Endothelial cell of umbilical vein (primary cell): ENCODE results near the gene CCNE1. TPM values are rescaled to one million over a fixed set of nuclear protein-coding genes. Genes with fewer than 3 reads are reported as not detected.

ENCODE experiments used
- BruUV-seq: library from RNA; stranded (reverse); fragments of 400-500 nt; replicated peaks from 2 replicates; lab custom pipeline; 2021; lab: Mats Ljungman, UMichigan
- CTCF ChIA-PET: fragments of 300-600, 350-600 bp; sonication (Branson Sonifier 250); formaldehyde crosslinking; loops from one replicate; lab custom pipeline; 2021; ENCODE audit warnings: antibody characterized with exemption, inconsistent platforms; lab: Charles Lee
- POLR2A ChIA-PET: fragments of 300-600, 350-600 bp; sonication (Branson Sonifier 250); formaldehyde crosslinking; loops from one replicate; lab custom pipeline; 2021; ENCODE audit warnings: antibody characterized with exemption, inconsistent platforms; lab: Charles Lee
- DNase-seq: peaks from one replicate; pipeline ENCODE4 v3.0.0-alpha.2; 2011; ENCODE audit warnings: low read depth, low spot score
- FAIRE-seq: peaks from 2 replicates; lab custom pipeline; 2011; peaks lifted over from hg19 to GRCh38; lab: Jason Lieb, UNC
- H2AFZ ChIP-seq: 2 replicates; pipeline ENCODE4 v1.6.0; 2012; ENCODE audit warnings: low read depth, low read length, control low read depth, inconsistent platforms
- H3K27ac ChIP-seq: 2 replicates; pipeline ENCODE4 v1.5.1; 2011; ENCODE audit warnings: low read depth, mild to moderate bottlenecking, control low read depth, low read length, moderate library complexity; ENCODE audit not compliant: insufficient read depth
- H3K27me3 ChIP-seq, 2 experiments: 2 replicates each; pipeline versions ENCODE4 v1.6.0 to v1.6.1; 2011; ENCODE audit warnings: low read length in 2 of 2, mixed read lengths in 1 of 2; ENCODE audit not compliant: control insufficient read depth in 2 of 2, insufficient read depth in 2 of 2
- H3K36me3 ChIP-seq, 2 experiments: 2 replicates in 1 of 2; 3 replicates in 1 of 2; pipeline ENCODE4 v1.5.1; 2011; ENCODE audit warnings: low read length in 2 of 2, mild to moderate bottlenecking in 1 of 2, moderate library complexity in 1 of 2; ENCODE audit not compliant: control insufficient read depth in 2 of 2, insufficient read depth in 2 of 2; ENCODE audit errors: extremely low read depth in 1 of 2
- H3K4me1 ChIP-seq: 3 replicates; pipeline ENCODE4 v1.5.1; 2011; ENCODE audit warnings: mild to moderate bottlenecking, low read length; ENCODE audit not compliant: control insufficient read depth, insufficient read depth; ENCODE audit errors: extremely low read depth
- H3K4me2 ChIP-seq: 2 replicates; pipeline ENCODE4 v1.6.1; 2011; ENCODE audit warnings: low read length, control low read depth, mixed read lengths; ENCODE audit not compliant: insufficient read depth
- H3K4me3 ChIP-seq, 3 experiments: fragments of 200-600 bp in 1 of 3; sonication (generic), shearing (Covaris generic) in 1 of 3; replicated peaks in 1 of 3; 2 replicates each; pipeline ENCODE4 v1.5.1; 2011 to 2016; ENCODE audit warnings: control low read depth in 3 of 3, low read length in 3 of 3, mild to moderate bottlenecking in 2 of 3, inconsistent platforms in 1 of 3, low read depth in 1 of 3, moderate library complexity in 1 of 3; ENCODE audit not compliant: insufficient read depth in 1 of 3
- H3K79me2 ChIP-seq: 2 replicates; pipeline ENCODE4 v1.6.0; 2012; ENCODE audit warnings: low read length, inconsistent platforms; ENCODE audit not compliant: control insufficient read depth, insufficient read depth
- H3K9ac ChIP-seq: replicated peaks from 2 replicates; pipeline ENCODE3; 2011; ENCODE audit warnings: low read length, control low read depth; ENCODE audit not compliant: insufficient read depth; ENCODE audit errors: extremely low read depth
- H3K9me1 ChIP-seq: replicated peaks from 3 replicates; pipeline ENCODE4 v1.6.0; 2011; ENCODE audit warnings: mild to moderate bottlenecking, low read length; ENCODE audit not compliant: control insufficient read depth, insufficient read depth; ENCODE audit errors: extremely low read depth
- H3K9me3 ChIP-seq: replicated peaks from 2 replicates; pipeline ENCODE4 v1.5.1; 2012; ENCODE audit warnings: low read length, inconsistent platforms; ENCODE audit not compliant: control insufficient read depth, insufficient read depth
- H4K20me1 ChIP-seq: replicated peaks from 2 replicates; pipeline ENCODE3; 2011; ENCODE audit warnings: mild to moderate bottlenecking, low read length; ENCODE audit not compliant: control insufficient read depth, insufficient read depth; ENCODE audit errors: extremely low read depth
- CTCF ChIP-seq, 2 donors: IDR thresholded peaks; 1 replicate in 1 of 2; 2 replicates in 1 of 2; pipeline ENCODE4 v1.5.1; 2011; ENCODE audit warnings: low read length in 2 of 2, mild to moderate bottlenecking in 2 of 2, moderate library complexity in 2 of 2, control low read depth in 1 of 2, inconsistent platforms in 1 of 2, low read depth in 1 of 2; ENCODE audit not compliant: insufficient read depth in 1 of 2; ENCODE audit errors: extremely low read depth in 1 of 2
- EZH2 ChIP-seq: IDR thresholded peaks from 2 replicates; pipeline ENCODE4 v1.6.1; 2012; ENCODE audit warnings: borderline replicate concordance, low read depth, mild to moderate bottlenecking, moderate library complexity, low read length, inconsistent platforms; ENCODE audit not compliant: severe bottlenecking
- FOS ChIP-seq: IDR thresholded peaks from 2 replicates; pipeline ENCODE4 v1.6.1; 2011; ENCODE audit warnings: mild to moderate bottlenecking, low read length, moderate library complexity, borderline replicate concordance; ENCODE audit not compliant: insufficient read depth
- GATA2 ChIP-seq: IDR thresholded peaks from 2 replicates; pipeline ENCODE4 v1.7.0; 2011; ENCODE audit warnings: low read depth, mild to moderate bottlenecking, moderate library complexity, mixed read lengths, low read length; ENCODE audit not compliant: insufficient read length, insufficient read depth
- JUN ChIP-seq: IDR thresholded peaks from 2 replicates; pipeline ENCODE4 v1.6.1; 2011; ENCODE audit warnings: borderline replicate concordance, low read depth; ENCODE audit not compliant: insufficient read length, insufficient read depth
- MAX ChIP-seq: IDR thresholded peaks from 2 replicates; pipeline ENCODE4 v1.6.1; 2011; ENCODE audit not compliant: insufficient read depth, insufficient read length
- MYC ChIP-seq: IDR thresholded peaks from one replicate; pipeline ENCODE4 v1.6.1; 2011; ENCODE audit warnings: mild to moderate bottlenecking, low read depth, low read length
- POLR2A ChIP-seq: IDR thresholded peaks from 2 replicates; pipeline ENCODE4 v1.6.1; 2012; ENCODE audit warnings: low read depth, mild to moderate bottlenecking, control low read depth, low read length
- POLR2AphosphoS5 ChIP-seq: IDR thresholded peaks from 2 replicates; pipeline ENCODE4 v1.6.1; 2012; ENCODE audit warnings: low read depth, mild to moderate bottlenecking, control low read depth, low read length, moderate library complexity; ENCODE audit not compliant: insufficient read depth
- dilution Hi-C: fragments of 300-500 bp; cut with MboI; formaldehyde crosslinking; loops from one replicate; pipeline ENCODE4 v1.15.0; 2019; ENCODE audit warnings: low sequenced_read_pairs; ENCODE audit not compliant: extremely low pct_ligation_motif_present
- intact Hi-C: fragments of 100-400 bp; cut with micrococcal nuclease; formaldehyde crosslinking; loops from one replicate; pipeline ENCODE4 v1.10.0; 2022
- polyA plus RNA-seq, 4 experiments: library from polyadenylated mRNA; depleted of rRNA in 3 of 4; stranded (reverse) in 3 of 4; unstranded in 1 of 4; fragments of >200 nt; gene quantifications; 2 replicates each; pipeline versions ENCODE4 v1.2.1 to v1.2.3, GENCODE V29; 2011 to 2012; ENCODE audit warnings: missing spikeins in 1 of 4
- total RNA-seq: library from RNA; stranded (reverse); gene quantifications from 2 replicates; pipeline ENCODE4 v1.2.3, GENCODE V29; 2021

Gene CCNE1
- total and polyA plus RNA-seq, 2 donors (not counting 3 experiments of a cell fraction or from before 2014, with no cell fraction given) = 8.3 to 10.1 TPM

DNA sequence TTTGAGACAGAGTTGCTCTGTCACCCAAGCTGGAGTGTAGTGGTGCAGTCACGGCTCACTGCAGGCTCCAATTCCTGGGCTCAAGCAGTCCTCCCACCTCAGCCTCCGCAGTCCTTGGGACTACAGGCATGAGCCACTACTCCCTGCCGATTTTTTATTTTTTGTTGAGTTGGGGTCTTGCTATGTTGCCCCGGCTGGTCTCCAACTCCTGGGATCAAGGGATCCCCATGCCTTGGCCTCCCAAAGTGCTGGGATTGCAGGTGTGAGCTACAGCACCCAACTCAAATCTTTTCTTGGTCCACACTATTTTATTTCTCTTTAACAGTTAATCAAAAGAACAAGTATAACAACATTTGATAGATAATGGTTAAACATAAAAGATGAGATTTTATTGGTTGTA, 7.5 kb downstream of the CCNE1 start:
- H3K36me3 ChIP-seq = peaks cover 3 to 5% of the 10 kb centered on the region in 2 experiments
- no peak overlapping the region for H3K4me2 ChIP-seq
- BruUV-seq = no TSS peak
- H3K27ac ChIP-seq = no peak overlapping the region
- no peak overlapping the region for H2AFZ ChIP-seq
- DNase-seq (no peak), FAIRE-seq (no peak)
- no peaks in the 10 kb centered on the region for H3K27me3 ChIP-seq
- intact Hi-C loops (no loop called here), dilution Hi-C loops (no loop called here)
- TF ChIP-seq JUN (no peak), FOS (no peak), MYC (no peak), POLR2A (no peak), CTCF (IDR thresholded peaks at IDR 0.05; ENCODE audit: extremely low read depth in 1 of 2, insufficient read depth in 1 of 2, low read depth in 1 of 2, low read length in 2 of 2) (no peak), POLR2AphosphoS5 (no peak), MAX (no peak), GATA2 (no peak), EZH2 (no peak)
- H3K9me1 ChIP-seq = no peaks in the 10 kb centered on the region
- ChIA-PET POLR2A (no interaction called here), CTCF (interaction anchor here (0.9 kb wide), 1 partner anchor 16 kb away, joined by 3 read pairs; no protein-coding TSS in a partner anchor)
- H3K9me3 ChIP-seq = no peaks in the 10 kb centered on the region
- H3K4me3 ChIP-seq = no peak overlapping the region
- no peak overlapping the region for H3K9ac ChIP-seq
- no peaks in the 10 kb centered on the region for H3K4me1 ChIP-seq
- no peaks in the 10 kb centered on the region for H4K20me1 ChIP-seq
- no peaks in the 10 kb centered on the region for H3K79me2 ChIP-seq
